Esophagus squamous epithelium (tissue), 4 donors: Measurements from ENCODE around the gene LGR6.
A peak's percentile ranks its signal among the peaks of the same experiment; 100 is the strongest.

Experiments used
- POLR2A ChIP-seq, 4 donors: fragments of 450-650 bp; IDR thresholded peaks; one replicate each; pipeline ENCODE4 v1.6.1; 2017; ENCODE audit warnings: antibody characterized with exemption in 4 of 4, mild to moderate bottlenecking in 4 of 4, moderate library complexity in 3 of 4
- TF ChIP-seq, protein P1 (sequence below), 6 experiments: fragments of 450-650 bp in 4 of 6; fragments of 200-600 bp in 2 of 6; sonication (generic) in 2 of 6; IDR thresholded peaks; one replicate each; pipeline ENCODE4 v1.5.1; 2016 to 2019; ENCODE audit warnings: antibody characterized with exemption in 6 of 6, mild to moderate bottlenecking in 4 of 6, moderate library complexity in 4 of 6

DNA sequence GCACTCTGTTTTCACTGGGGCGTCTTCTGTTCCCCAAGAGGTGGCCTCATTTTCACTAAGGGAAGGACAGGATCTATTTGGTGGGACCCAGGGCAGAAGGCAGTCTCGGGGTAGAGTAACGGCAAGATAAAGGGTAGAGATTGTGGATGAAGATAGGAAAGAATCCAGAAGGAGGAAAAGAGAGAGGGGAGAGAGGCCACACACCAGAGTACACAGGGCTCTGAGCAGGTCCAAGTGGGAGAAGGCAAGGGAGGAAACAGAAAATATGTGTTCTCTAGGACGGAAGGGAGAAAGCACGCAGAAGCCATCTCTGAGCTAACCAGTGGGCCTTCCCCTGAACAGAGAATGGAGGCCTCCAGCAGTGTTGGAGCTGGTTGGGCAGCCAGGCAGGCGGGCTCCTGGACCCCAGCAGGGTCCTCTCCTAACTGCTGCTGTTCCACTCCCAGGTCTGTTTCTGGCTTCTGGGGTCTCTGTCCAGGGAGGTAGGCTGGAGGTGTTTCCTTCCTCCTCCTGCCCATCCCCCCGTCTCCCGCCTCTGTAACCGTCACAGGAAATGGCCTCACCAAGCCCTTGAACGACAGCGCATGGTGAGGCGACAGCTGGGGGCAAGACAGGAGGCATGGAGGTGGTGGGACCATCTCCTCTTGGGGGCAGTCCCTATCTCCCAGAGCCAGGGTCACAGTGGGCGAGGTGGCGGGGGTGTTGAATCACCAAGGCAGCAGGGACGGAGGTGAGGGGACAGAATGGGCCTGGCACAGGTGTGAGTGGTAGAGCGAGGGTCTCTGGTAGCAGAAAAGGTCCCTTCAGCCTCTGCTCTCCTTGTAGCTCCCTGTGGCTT lies 33.8 kb upstream of the LGR6 start:
- TF ChIP-seq, protein P1, sequence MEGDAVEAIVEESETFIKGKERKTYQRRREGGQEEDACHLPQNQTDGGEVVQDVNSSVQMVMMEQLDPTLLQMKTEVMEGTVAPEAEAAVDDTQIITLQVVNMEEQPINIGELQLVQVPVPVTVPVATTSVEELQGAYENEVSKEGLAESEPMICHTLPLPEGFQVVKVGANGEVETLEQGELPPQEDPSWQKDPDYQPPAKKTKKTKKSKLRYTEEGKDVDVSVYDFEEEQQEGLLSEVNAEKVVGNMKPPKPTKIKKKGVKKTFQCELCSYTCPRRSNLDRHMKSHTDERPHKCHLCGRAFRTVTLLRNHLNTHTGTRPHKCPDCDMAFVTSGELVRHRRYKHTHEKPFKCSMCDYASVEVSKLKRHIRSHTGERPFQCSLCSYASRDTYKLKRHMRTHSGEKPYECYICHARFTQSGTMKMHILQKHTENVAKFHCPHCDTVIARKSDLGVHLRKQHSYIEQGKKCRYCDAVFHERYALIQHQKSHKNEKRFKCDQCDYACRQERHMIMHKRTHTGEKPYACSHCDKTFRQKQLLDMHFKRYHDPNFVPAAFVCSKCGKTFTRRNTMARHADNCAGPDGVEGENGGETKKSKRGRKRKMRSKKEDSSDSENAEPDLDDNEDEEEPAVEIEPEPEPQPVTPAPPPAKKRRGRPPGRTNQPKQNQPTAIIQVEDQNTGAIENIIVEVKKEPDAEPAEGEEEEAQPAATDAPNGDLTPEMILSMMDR (IDR thresholded peaks at IDR 0.05): no peak
- TF ChIP-seq POLR2A (IDR thresholded peaks at IDR 0.05): peak in 1 of 4 donors; percentile 23
